GM23248 (cell line): ENCODE measurements around the gene ARAP3.

Source experiments
- EZH2 ChIP-seq: fragments of 200-600 bp; sonication (generic); IDR thresholded peaks from 2 replicates; pipeline ENCODE4 v1.6.1; 2018; ENCODE audit warnings: antibody characterized with exemption, mild to moderate bottlenecking; ENCODE audit not compliant: insufficient read depth, poor library complexity, severe bottlenecking
- EZH2phosphoT487 ChIP-seq: fragments of 200-600 bp; sonication (generic); IDR thresholded peaks from 2 replicates; pipeline ENCODE4 v1.6.1; 2018; ENCODE audit warnings: antibody characterized with exemption, moderate library complexity, mild to moderate bottlenecking, low read depth; ENCODE audit not compliant: insufficient read depth

- TF ChIP-seq EZH2 (no peak), EZH2phosphoT487 (no peak)
Observed at GRCh38 chr5:141715346-141715905, 33.4 kb upstream of the ARAP3 start.
